SU-DHL-6 (cell line): ENCODE results near the gene ADAR.

Experiments
- CTCF ChIP-seq: fragments of 200-600 bp; sonication (generic); IDR thresholded peaks from one replicate; pipeline ENCODE4 v1.5.1; 2017; ENCODE audit warnings: antibody characterized with exemption, mild to moderate bottlenecking, low read length, moderate library complexity; ENCODE audit not compliant: insufficient read depth, poor library complexity, severe bottlenecking
- EZH2phosphoT487 ChIP-seq: fragments of 200-600 bp; sonication (generic), shearing (Covaris generic); conservative IDR thresholded peaks from 2 replicates; pipeline ENCODE4 v1.6.1; 2018; ENCODE audit warnings: mild to moderate bottlenecking, antibody characterized with exemption, low read length, moderate library complexity, mixed read lengths

- TF ChIP-seq CTCF (no peak), EZH2phosphoT487 (no peak)
Measured at GRCh38 chr1:154591206-154591605, 16.8 kb downstream of the ADAR start.
